HCT116 (cell line): ENCODE data around the gene PPY. TPM values are rescaled to one million over a fixed set of nuclear protein-coding genes. Genes with fewer than 3 reads are reported as not detected.

Experiments
- ATAC-seq: fragments of 200-7000 bp; cut with Tn5 transposase; 2 replicates; pipeline ENCODE4 v1.9.1; 2020; ENCODE audit warnings: mild to moderate bottlenecking, moderate library complexity
- BruUV-seq: library from RNA; stranded (reverse); fragments of 400-500 nt; replicated peaks from 2 replicates; lab custom pipeline; 2021; lab: Mats Ljungman, UMichigan
- CTCF ChIA-PET: fragments of 300-600 bp; sonication (Branson Sonifier 250); formaldehyde crosslinking; loops from one replicate; lab custom pipeline; 2021; ENCODE audit warnings: antibody characterized with exemption; lab: Charles Lee
- POLR2A ChIA-PET: fragments of 300-600, 350-600 bp; sonication (Branson Sonifier 250); formaldehyde crosslinking; loops from one replicate; lab custom pipeline; 2021; ENCODE audit warnings: antibody characterized with exemption; lab: Charles Lee
- RAD21 ChIA-PET, 2 experiments: fragments of 300-600 bp; sonication (Branson Sonifier 250); formaldehyde crosslinking; loops; one replicate each; lab custom pipeline; 2023; ENCODE audit warnings: low total read pairs in 2 of 2; ENCODE audit not compliant: uncharacterized antibody in 2 of 2, unreplicated experiment in 2 of 2, low non-redundant PET in 1 of 2; lab: Charles Lee
- DNase-seq: peaks from one replicate; pipeline ENCODE4 v3.0.0-alpha.2; 2010; ENCODE audit warnings: low read depth, low spot score
- H2AFZ ChIP-seq: fragments of 200-600 bp; shearing (Covaris generic), sonication (generic); 2 replicates; pipeline ENCODE4 v1.6.1; 2017; ENCODE audit warnings: low read depth, mixed run types, mixed read lengths, antibody characterized with exemption, low read length; ENCODE audit not compliant: poor library complexity, severe bottlenecking
- H3K27ac ChIP-seq: 2 replicates; pipeline ENCODE4 v1.5.1; 2012; ENCODE audit warnings: low read depth, low read length
- H3K27me3 ChIP-seq: fragments of 200-600 bp; sonication (generic); 2 replicates; pipeline ENCODE4 v1.6.1; 2016; ENCODE audit warnings: mixed run types, low read length, mixed read lengths; ENCODE audit not compliant: insufficient read depth
- H3K36me3 ChIP-seq, 2 experiments: fragments of 200-500 bp in 1 of 2; fragments of 200-600 bp in 1 of 2; sonication (Bioruptor generic) in 1 of 2; sonication (generic) in 1 of 2; 2 replicates each; pipeline versions ENCODE4 v1.5.1 to v1.6.1; 2014 to 2016; ENCODE audit warnings: low read length in 2 of 2, inconsistent platforms in 1 of 2, mixed read lengths in 1 of 2, mixed run types in 1 of 2; ENCODE audit not compliant: insufficient read depth in 2 of 2, control insufficient read depth in 1 of 2
- H3K4me1 ChIP-seq, 2 experiments: fragments of 200-600 bp in 1 of 2; sonication (generic) in 1 of 2; 2 replicates each; pipeline versions ENCODE4 v1.5.1 to v1.6.1; 2012 to 2017; ENCODE audit warnings: low read length in 2 of 2, inconsistent platforms in 1 of 2, mild to moderate bottlenecking in 1 of 2, mixed read lengths in 1 of 2, mixed run types in 1 of 2, moderate library complexity in 1 of 2; ENCODE audit not compliant: insufficient read depth in 2 of 2, control insufficient read depth in 1 of 2
- H3K4me2 ChIP-seq: fragments of 200-600 bp; sonication (generic); 2 replicates; pipeline ENCODE4 v1.6.1; 2017; ENCODE audit warnings: mixed run types, low read length, mixed read lengths
- H3K4me3 ChIP-seq, 2 experiments: fragments of 200-600 bp in 1 of 2; sonication (generic) in 1 of 2; replicated peaks in 1 of 2; 2 replicates each; pipeline ENCODE4 v1.5.1; 2011 to 2016; ENCODE audit warnings: low read length in 2 of 2, control low read depth in 1 of 2, low read depth in 1 of 2, mild to moderate bottlenecking in 1 of 2, mixed read lengths in 1 of 2, mixed run types in 1 of 2
- H3K79me2 ChIP-seq: fragments of 200-600 bp; sonication (generic); 2 replicates; pipeline ENCODE4 v1.6.1; 2017; ENCODE audit warnings: mild to moderate bottlenecking, mixed run types, low read length, moderate library complexity, mixed read lengths; ENCODE audit not compliant: insufficient read depth
- H3K9ac ChIP-seq: fragments of 200-600 bp; sonication (generic); 2 replicates; pipeline ENCODE4 v1.6.1; 2016; ENCODE audit warnings: low read length, mixed read lengths
- H3K9me2 ChIP-seq: fragments of 200-600 bp; sonication (generic), shearing (Covaris generic); 2 replicates; pipeline ENCODE4 v1.6.1; 2017; ENCODE audit warnings: mixed run types, mild to moderate bottlenecking, moderate library complexity; ENCODE audit not compliant: insufficient read depth
- H3K9me3 ChIP-seq, 2 experiments: fragments of 200-500 bp in 1 of 2; fragments of 200-600 bp in 1 of 2; sonication (Bioruptor generic) in 1 of 2; sonication (generic) in 1 of 2; 2 replicates each; pipeline ENCODE4 v1.6.1; 2014 to 2017; ENCODE audit warnings: low read length in 2 of 2, mixed read lengths in 2 of 2, inconsistent platforms in 1 of 2, low read depth in 1 of 2, mild to moderate bottlenecking in 1 of 2, mixed run types in 1 of 2, moderate library complexity in 1 of 2; ENCODE audit not compliant: control insufficient read depth in 1 of 2, insufficient read depth in 1 of 2
- H4K20me1 ChIP-seq: fragments of 200-600 bp; sonication (generic), shearing (Covaris generic); 2 replicates; pipeline ENCODE4 v1.6.1; 2017; ENCODE audit warnings: mixed run types, mild to moderate bottlenecking, moderate library complexity; ENCODE audit not compliant: insufficient read depth
- CBX3 ChIP-seq: IDR thresholded peaks from 2 replicates; pipeline ENCODE4 v1.6.1; 2012; ENCODE audit warnings: low read depth
- CTCF ChIP-seq, 3 experiments: fragments of 200-600 bp in 1 of 3; sonication (generic) in 1 of 3; IDR thresholded peaks in 2 of 3; conservative IDR thresholded peaks in 1 of 3; 2 replicates each; pipeline ENCODE4 v1.5.1; 2012 to 2017; ENCODE audit warnings: low read depth in 2 of 3, low read length in 2 of 3, antibody characterized with exemption in 1 of 3, borderline replicate concordance in 1 of 3, control low read depth in 1 of 3, mild to moderate bottlenecking in 1 of 3, mixed read lengths in 1 of 3, mixed run types in 1 of 3, moderate library complexity in 1 of 3; ENCODE audit not compliant: insufficient read depth in 1 of 3
- ELF1 ChIP-seq: IDR thresholded peaks from 2 replicates; pipeline ENCODE4 v1.6.1; 2012; ENCODE audit warnings: low read depth, borderline replicate concordance
- EZH2 ChIP-seq: fragments of 200-600 bp; sonication (generic); IDR thresholded peaks from 2 replicates; pipeline ENCODE4 v1.6.1; 2017; ENCODE audit warnings: antibody characterized with exemption, mixed run types
- EZH2phosphoT487 ChIP-seq: fragments of 200-600 bp; IDR thresholded peaks from 2 replicates; pipeline ENCODE4 v1.6.1; 2018; ENCODE audit warnings: antibody characterized with exemption, borderline replicate concordance
- JUND ChIP-seq: IDR thresholded peaks from 2 replicates; pipeline ENCODE4 v1.6.1; 2012
- MAX ChIP-seq: IDR thresholded peaks from 2 replicates; pipeline ENCODE4 v1.6.1; 2012
- POLR2AphosphoS5 ChIP-seq: IDR thresholded peaks from 2 replicates; pipeline ENCODE4 v1.6.1; 2011; ENCODE audit warnings: mild to moderate bottlenecking, low read depth, low read length, moderate library complexity
- YY1 ChIP-seq: IDR thresholded peaks from 2 replicates; pipeline ENCODE4 v1.6.1; 2011; ENCODE audit warnings: low read length, low read depth, moderate library complexity, mild to moderate bottlenecking; ENCODE audit not compliant: insufficient replicate concordance; ENCODE audit errors: extremely low read depth
- ZBTB33 ChIP-seq: IDR thresholded peaks from 2 replicates; pipeline ENCODE4 v1.6.1; 2011; ENCODE audit warnings: mild to moderate bottlenecking, low read length, moderate library complexity; ENCODE audit not compliant: insufficient replicate concordance; ENCODE audit errors: extremely low read depth
- intact Hi-C: fragments of 100-400 bp; cut with micrococcal nuclease; formaldehyde crosslinking; loops from 2 replicates; pipeline ENCODE4 v1.10.0; 2022
- total RNA-seq: library from RNA; stranded (reverse); gene quantifications from one replicate; pipeline ENCODE4 v1.2.1, GENCODE V29; 2021; ENCODE audit not compliant: unreplicated experiment

The PPY gene
- total RNA-seq, 1 experiment from 2014 or later: not detected

GRCh38 chr17:43986225-43986981, 44.1 kb upstream of the PPY start:
- Histone ChIP-seq H3K27me3 (no peaks in the 10 kb centered on the region), H3K9me3 (no peaks in the 10 kb centered on the region), H2AFZ (no peak overlapping the region), H3K79me2 (no peaks in the 10 kb centered on the region), H3K4me2 (no peak overlapping the region), H3K9me2 (no peaks in the 10 kb centered on the region), H3K27ac (no peak overlapping the region), H4K20me1 (no peaks in the 10 kb centered on the region), H3K4me3 (no peak overlapping the region), H3K36me3 (no peaks in the 10 kb centered on the region), H3K9ac (no peak overlapping the region), H3K4me1 (no peaks in the 10 kb centered on the region)
- ChIA-PET POLR2A (no interaction called here), RAD21 (no interaction called here), CTCF (no interaction called here)
- ATAC-seq: no peak
- BruUV-seq: no TSS peak
- no peak for DNase-seq
- TF ChIP-seq ELF1: no peak
- no peak for TF ChIP-seq ZBTB33
- TF ChIP-seq YY1: no peak
- TF ChIP-seq EZH2phosphoT487: no peak
- no peak for TF ChIP-seq MAX
- TF ChIP-seq CTCF (IDR thresholded peaks at IDR 0.05 in 2 of 3, conservative IDR thresholded peaks at IDR 0.05 in 1 of 3; ENCODE audit: borderline replicate concordance in 1 of 3, insufficient read depth in 1 of 3, low read depth in 2 of 3, low read length in 2 of 3): no peak
- TF ChIP-seq EZH2: no peak
- no peak for TF ChIP-seq POLR2AphosphoS5
- TF ChIP-seq JUND: no peak
- no peak for TF ChIP-seq CBX3
- intact Hi-C loops: no loop called here
